ENCODE measurements around the gene NXN. TPM values are rescaled to one million over a fixed set of nuclear protein-coding genes. Genes with fewer than 3 reads are reported as not detected.
"Not testable (repeated sequence)": the region's sequence is repeated elsewhere in the genome, so short reads cannot be mapped to it uniquely, and the experiment has no call there.

The NXN gene
- total RNA-seq, 4 donors from 2014 or later: 6.6 to 28.4 (median 14.7) TPM

DNA sequence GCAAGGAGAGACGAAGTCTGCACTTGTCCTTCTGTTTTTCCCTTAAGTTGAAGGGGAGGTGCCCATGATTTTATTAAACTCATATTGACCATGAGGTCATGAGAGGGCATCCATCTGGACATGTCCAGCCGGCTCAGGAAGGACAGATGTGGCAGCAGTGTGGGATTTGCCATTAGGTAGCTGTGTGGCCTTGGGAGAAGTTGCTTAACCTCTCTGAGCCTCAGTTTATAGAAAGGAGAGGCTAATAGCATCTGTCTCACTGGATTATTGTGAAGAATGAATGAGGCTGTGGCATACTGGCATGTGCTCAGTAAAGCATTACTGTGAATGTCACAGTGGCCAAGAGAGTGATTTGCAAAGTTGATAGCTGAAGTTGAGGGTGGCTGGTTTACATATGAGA is 18.5 kb upstream of the NXN start:
- 16 to 17% methylated on average over 2 of the region's 2 CpGs for WGBS, 2 donors
- Histone ChIP-seq H3K36me3 (peaks cover 0 to 35% (median 17%) of the 10 kb centered on the region in 3 donors), H3K27ac (peak overlapping the region in 1 of 4 donors; percentile 15), H3K27me3 (no peaks in the 10 kb centered on the region), H3K9me3 (peaks cover 0 to 4% (median 0%) of the 10 kb centered on the region in 4 donors), H3K4me3 (peak overlapping the region in 3 of 4 donors; percentile 79 to 95 (median 83)), H3K4me1 (peaks cover 6 to 60% (median 24%) of the 10 kb centered on the region in 4 donors)
- no peak for DNase-seq (ENCODE audit: low spot score in 2 of 2)
- no peak for TF ChIP-seq EP300 (IDR thresholded peaks at IDR 0.05)
- no peak for TF ChIP-seq CTCF (IDR thresholded peaks at IDR 0.05)
- no peak for TF ChIP-seq POLR2A (IDR thresholded peaks at IDR 0.05)

- Histone ChIP-seq H3K27ac (peak within 1 kb of the TSS; percentile 83 to 94 (median 88)), H3K36me3 (peaks cover 0 to 25% (median 5%) of the 10 kb centered on the region in 3 donors), H3K4me1 (peaks cover 6 to 46% (median 14%) of the 10 kb centered on the region in 4 donors), H3K4me3 (peak within 1 kb of the TSS; percentile 79 to 100 (median 89)), H3K27me3 (no peaks in the 10 kb centered on the region), H3K9me3 (peaks cover 0 to 4% (median 0%) of the 10 kb centered on the region in 4 donors)
- WGBS, 2 donors: 0 to 1% methylated on average over 55 to 61 of the region's 71 CpGs
- peak; percentile 82 to 87 for DNase-seq (ENCODE audit: low spot score in 2 of 2)
- peak in 1 of 2 donors; percentile 50 for TF ChIP-seq POLR2A (IDR thresholded peaks at IDR 0.05)
- TF ChIP-seq CTCF (IDR thresholded peaks at IDR 0.05): peak; percentile 89 to 95 (median 94)
- peak; percentile 82 to 94 for TF ChIP-seq EP300 (IDR thresholded peaks at IDR 0.05)
Observed at GRCh38 chr17:996554-997344, 17.2 kb upstream of the NXN start, which contains the start of gene TIMM22. TIMM22 (plus strand) TSS chr17:997129; CDS start chr17:997143, 14 bp downstream.

DNA sequence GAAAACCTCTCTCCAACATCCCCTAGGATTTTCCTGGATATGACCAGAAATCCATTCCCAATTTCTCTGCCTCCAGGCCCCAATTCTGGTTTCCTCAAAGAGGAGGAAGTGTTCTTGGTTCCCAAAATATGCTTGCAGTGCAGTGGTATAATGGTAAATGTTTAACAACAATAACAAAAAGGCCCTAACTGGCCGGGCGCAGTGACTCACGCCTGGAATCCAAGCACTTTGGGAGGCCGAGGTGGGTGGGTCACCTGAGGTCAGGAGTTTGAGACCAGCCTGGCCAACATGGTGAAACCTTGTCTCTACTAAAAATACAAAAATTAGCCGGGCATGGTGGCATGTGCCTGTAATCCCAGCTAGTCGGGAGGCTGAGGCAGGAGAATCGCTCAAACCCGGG is 15.7 kb upstream of the NXN start:
- H3K27ac ChIP-seq; H3K9me3 ChIP-seq; DNase-seq (ENCODE audit: low spot score in 2 of 2); H3K27me3 ChIP-seq; H3K4me3 ChIP-seq: not testable (repeated sequence)
- peaks cover 6 to 32% (median 12%) of the 10 kb centered on the region in 4 donors for H3K4me1 ChIP-seq
- WGBS, 2 donors: 74 to 83% methylated on average over 8 of the region's 8 CpGs
- H3K36me3 ChIP-seq: peaks cover 0 to 11% (median 0%) of the 10 kb centered on the region in 3 donors

DNA sequence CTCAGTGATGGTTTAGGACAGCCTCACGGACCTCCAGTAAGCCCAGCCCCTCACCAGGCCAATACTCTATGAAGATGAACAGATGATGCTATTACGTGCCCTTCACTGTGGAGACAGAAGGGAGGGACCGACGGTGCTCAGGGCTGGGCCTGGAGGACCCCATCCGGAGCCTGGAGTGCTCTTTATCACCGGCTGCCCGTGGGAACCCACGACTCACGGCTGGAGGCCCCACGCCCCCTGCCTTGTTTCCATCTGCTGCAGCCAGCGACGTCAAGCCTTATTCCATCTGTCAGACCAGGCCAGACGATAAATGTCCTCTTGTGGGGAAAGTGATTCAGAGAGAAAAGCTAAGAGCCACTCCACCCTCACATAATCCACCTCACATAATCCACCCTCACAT is 13.4 kb upstream of the NXN start:
- H3K27ac ChIP-seq: no peak overlapping the region
- WGBS, 2 donors: 61 to 67% methylated on average over 13 of the region's 13 CpGs
- no peaks in the 10 kb centered on the region for H3K27me3 ChIP-seq
- H3K4me3 ChIP-seq: no peak overlapping the region
- H3K36me3 ChIP-seq: no peaks in the 10 kb centered on the region
- peaks cover 2 to 11% (median 5%) of the 10 kb centered on the region in 4 donors for H3K4me1 ChIP-seq
- DNase-seq (ENCODE audit: low spot score in 2 of 2): no peak
- H3K9me3 ChIP-seq: peaks cover 0 to 4% (median 0%) of the 10 kb centered on the region in 4 donors
- TF ChIP-seq POLR2A (IDR thresholded peaks at IDR 0.05) (no peak), CTCF (IDR thresholded peaks at IDR 0.05) (no peak), EP300 (IDR thresholded peaks at IDR 0.05) (no peak)

- Histone ChIP-seq H3K4me3 (no peak overlapping the region), H3K9me3 (peaks cover 0 to 2% (median 0%) of the 10 kb centered on the region in 4 donors), H3K27ac (no peak overlapping the region), H3K36me3 (no peaks in the 10 kb centered on the region), H3K27me3 (no peaks in the 10 kb centered on the region), H3K4me1 (no peaks in the 10 kb centered on the region)
- DNase-seq (ENCODE audit: low spot score in 2 of 2): no peak
- TF ChIP-seq CTCF (IDR thresholded peaks at IDR 0.05) (no peak), POLR2A (IDR thresholded peaks at IDR 0.05) (no peak), EP300 (IDR thresholded peaks at IDR 0.05) (no peak)
- WGBS, 2 donors: 87 to 92% methylated on average over 11 of the region's 11 CpGs
Observed at GRCh38 chr17:988561-988960, 9.0 kb upstream of the NXN start.

Measured in tibial nerve (tissue), 4 donors.